OCI-LY7 (cell line): Measurements from ENCODE around the gene SPRY2. TPM values are rescaled to one million over a fixed set of nuclear protein-coding genes. Genes with fewer than 3 reads are reported as not detected.

Experiments
- Bru-seq: library from RNA; stranded (reverse); fragments of 400-500 nt; gene quantifications from one replicate; lab custom pipeline; 2021; lab: Mats Ljungman, UMichigan
- BruChase-seq, 2 experiments: library from RNA; stranded (reverse); fragments of 400-500 nt; gene quantifications; one replicate each; lab custom pipeline; 2021; lab: Mats Ljungman, UMichigan
- BruUV-seq: library from RNA; stranded (reverse); fragments of 400-500 nt; replicated peaks from 2 replicates; lab custom pipeline; 2021; lab: Mats Ljungman, UMichigan
- CTCF ChIA-PET: fragments of 300-600 bp; sonication (Branson Sonifier 250); formaldehyde crosslinking; loops from one replicate; lab custom pipeline; 2022; ENCODE audit warnings: antibody characterized with exemption; ENCODE audit not compliant: unreplicated experiment; lab: Charles Lee
- POLR2A ChIA-PET: fragments of 300-600 bp; sonication (Branson Sonifier 250); formaldehyde crosslinking; loops from one replicate; lab custom pipeline; 2022; ENCODE audit warnings: antibody characterized with exemption; lab: Charles Lee
- DNase-seq: peaks from one replicate; pipeline ENCODE4 v3.0.0-alpha.2; 2015; ENCODE audit warnings: low spot score
- H2AFZ ChIP-seq: fragments of 200-600 bp; sonication (generic), shearing (Covaris generic); 2 replicates; pipeline ENCODE4 v1.6.1; 2014; ENCODE audit warnings: mild to moderate bottlenecking, antibody characterized with exemption, low read length, moderate library complexity
- H3K27ac ChIP-seq: fragments of 200-600 bp; sonication (generic); 2 replicates; pipeline ENCODE4 v1.5.1; 2014; ENCODE audit warnings: mixed run types, low read depth, mild to moderate bottlenecking, moderate library complexity, low read length, inconsistent platforms; ENCODE audit not compliant: poor library complexity, severe bottlenecking
- H3K36me3 ChIP-seq: fragments of 200-600 bp; sonication (generic); 2 replicates; pipeline ENCODE4 v1.6.1; 2014; ENCODE audit warnings: mild to moderate bottlenecking, antibody characterized with exemption, low read length, moderate library complexity, mixed read lengths; ENCODE audit not compliant: insufficient read depth
- H3K4me1 ChIP-seq: fragments of 200-600 bp; sonication (generic); 2 replicates; pipeline ENCODE4 v1.5.1; 2014; ENCODE audit warnings: mild to moderate bottlenecking, low read length; ENCODE audit not compliant: insufficient read depth, poor library complexity, severe bottlenecking
- H3K4me2 ChIP-seq: fragments of 200-600 bp; sonication (generic); 2 replicates; pipeline ENCODE4 v1.6.1; 2014; ENCODE audit warnings: mild to moderate bottlenecking, low read length
- H3K4me3 ChIP-seq: fragments of 200-600 bp; sonication (generic); 2 replicates; pipeline ENCODE4 v1.5.1; 2014; ENCODE audit warnings: mild to moderate bottlenecking, low read depth, low read length; ENCODE audit not compliant: poor library complexity, severe bottlenecking
- H3K79me2 ChIP-seq: fragments of 200-600 bp; sonication (generic); 2 replicates; pipeline ENCODE4 v1.6.1; 2016; ENCODE audit warnings: low read depth, mild to moderate bottlenecking, low read length, moderate library complexity, mixed read lengths; ENCODE audit not compliant: insufficient read depth
- H3K9me2 ChIP-seq: fragments of 200-600 bp; sonication (generic); 2 replicates; pipeline ENCODE4 v1.6.1; 2016; ENCODE audit warnings: mild to moderate bottlenecking, low read length, mixed read lengths; ENCODE audit not compliant: insufficient read depth
- H3K9me3 ChIP-seq: fragments of 200-600 bp; sonication (generic); 2 replicates; pipeline ENCODE4 v1.6.1; 2014; ENCODE audit warnings: mild to moderate bottlenecking, mixed run types, low read length, mixed read lengths
- H4K20me1 ChIP-seq: fragments of 200-600 bp; sonication (generic); 2 replicates; pipeline ENCODE4 v1.6.1; 2014; ENCODE audit warnings: mild to moderate bottlenecking, antibody characterized with exemption, low read length, moderate library complexity, mixed read lengths; ENCODE audit not compliant: insufficient read depth
- CTCF ChIP-seq: fragments of 200-600 bp; sonication (generic); conservative IDR thresholded peaks from 2 replicates; pipeline ENCODE4 v1.5.1; 2014; ENCODE audit warnings: mild to moderate bottlenecking, antibody characterized with exemption, low read length, moderate library complexity, mixed read lengths
- EZH2phosphoT487 ChIP-seq: fragments of 200-600 bp; sonication (generic); IDR thresholded peaks from 2 replicates; pipeline ENCODE4 v1.6.1; 2018; ENCODE audit warnings: low read depth, borderline replicate concordance, mild to moderate bottlenecking, mixed run types, antibody characterized with exemption, low read length, moderate library complexity, mixed read lengths
- intact Hi-C: fragments of 100-400 bp; cut with micrococcal nuclease; formaldehyde crosslinking; loops from one replicate; pipeline ENCODE4 v1.10.0; 2022; ENCODE audit not compliant: unreplicated experiment
- long read RNA-seq: library from polyadenylated mRNA; stranded (forward); transcript quantifications from one replicate; pipeline ENCODE4 v2.0.0, GENCODE V29; 2022
- total RNA-seq, 2 experiments: library from RNA; depleted of rRNA in 1 of 2; stranded (reverse); fragments of >200 nt in 1 of 2; shearing (Covaris generic) in 1 of 2; gene quantifications; 2 replicates each; pipeline ENCODE4 v1.2.3, GENCODE V29; 2014 to 2022

Gene SPRY2
- not detected in 2 replicates for total RNA-seq (2014; rRNA removed; shearing (Covaris generic))
- not detected in 2 replicates for total RNA-seq (2022)
- Bru-seq, nascent RNA: percentile 17 among the genes with signal in this experiment
- BruChase-seq, experiment 1, labeled RNA remaining after a 6-hour chase: percentile 25 among the genes with signal in this experiment
- BruChase-seq, experiment 2, labeled RNA remaining after a 2-hour chase: percentile 18 among the genes with signal in this experiment
- long read RNA-seq: 0 reads

GRCh38 chr13:80341101-80341755 is at the start of gene SPRY2:
TSS of gene SPRY2 (minus strand) at chr13:80341126. CDS start at chr13:80337705, 3,421 bp downstream.
- H3K79me2 ChIP-seq: no peaks in the 10 kb centered on the region
- POLR2A ChIA-PET: interaction anchor here (0.6 to 0.7 kb wide), 2 partner anchors 417 to 479 kb away, joined by 3 to 4 read pairs; no protein-coding TSS in a partner anchor
- no peak within 1 kb of the TSS for H3K27ac ChIP-seq

GRCh38 chr13:80390338-80390737 is 49.4 kb upstream of the SPRY2 start:
- CTCF ChIA-PET: no interaction called here
- Histone ChIP-seq H3K79me2 (no peaks in the 10 kb centered on the region), H3K4me2 (no peak overlapping the region), H3K36me3 (no peaks in the 10 kb centered on the region), H2AFZ (no peak overlapping the region), H3K9me3 (no peaks in the 10 kb centered on the region), H3K4me3 (no peak overlapping the region), H4K20me1 (no peaks in the 10 kb centered on the region), H3K4me1 (no peaks in the 10 kb centered on the region), H3K9me2 (no peaks in the 10 kb centered on the region), H3K27ac (no peak overlapping the region)
- no peak for DNase-seq
- TF ChIP-seq EZH2phosphoT487 (no peak), CTCF (no peak)
- BruUV-seq: no TSS peak
- intact Hi-C loops: no loop called here
- POLR2A ChIA-PET: interaction anchor here (0.5 to 0.9 kb wide), 2 partner anchors 94 to 135 kb away, joined by 3 read pairs; no protein-coding TSS in a partner anchor

More at GRCh38 chr13:80341101-80341755, at the start of gene SPRY2:
- CTCF ChIA-PET: no interaction called here
- no peaks in the 10 kb centered on the region for H3K4me1 ChIP-seq
- no peaks in the 10 kb centered on the region for H3K9me3 ChIP-seq
- no peak for TF ChIP-seq EZH2phosphoT487
- no peaks in the 10 kb centered on the region for H3K36me3 ChIP-seq
- intact Hi-C loops: no loop called here
- no peaks in the 10 kb centered on the region for H4K20me1 ChIP-seq
- H3K9me2 ChIP-seq: no peaks in the 10 kb centered on the region
- DNase-seq: no peak
- no peak within 1 kb of the TSS for H3K4me2 ChIP-seq
- H2AFZ ChIP-seq: no peak within 1 kb of the TSS
- H3K4me3 ChIP-seq: no peak within 1 kb of the TSS
- no TSS peak for BruUV-seq

GRCh38 chr13:80389073-80390038 is 48.4 kb upstream of the SPRY2 start:
- ChIA-PET CTCF (no interaction called here), POLR2A (no interaction called here)
- TF ChIP-seq CTCF: no peak
- no peak for TF ChIP-seq EZH2phosphoT487
- Histone ChIP-seq H3K9me3 (no peaks in the 10 kb centered on the region), H3K4me2 (no peak overlapping the region), H3K9me2 (no peaks in the 10 kb centered on the region), H4K20me1 (no peaks in the 10 kb centered on the region), H3K27ac (no peak overlapping the region), H3K4me3 (no peak overlapping the region), H2AFZ (no peak overlapping the region), H3K4me1 (no peaks in the 10 kb centered on the region), H3K36me3 (no peaks in the 10 kb centered on the region), H3K79me2 (no peaks in the 10 kb centered on the region)
- intact Hi-C loops: no loop called here
- BruUV-seq: no TSS peak
- no peak for DNase-seq
